HS-27A (cell line): ENCODE results near the gene HDGFL3.
"Not testable (repeated sequence)": the region's sequence is repeated elsewhere in the genome, so short reads cannot be mapped to it uniquely, and the experiment has no call there.

Experiments
- DNase-seq: peaks from one replicate; pipeline ENCODE4 v3.0.0-alpha.2; 2012; ENCODE audit warnings: low read depth, missing footprints

The HDGFL3 gene

DNA sequence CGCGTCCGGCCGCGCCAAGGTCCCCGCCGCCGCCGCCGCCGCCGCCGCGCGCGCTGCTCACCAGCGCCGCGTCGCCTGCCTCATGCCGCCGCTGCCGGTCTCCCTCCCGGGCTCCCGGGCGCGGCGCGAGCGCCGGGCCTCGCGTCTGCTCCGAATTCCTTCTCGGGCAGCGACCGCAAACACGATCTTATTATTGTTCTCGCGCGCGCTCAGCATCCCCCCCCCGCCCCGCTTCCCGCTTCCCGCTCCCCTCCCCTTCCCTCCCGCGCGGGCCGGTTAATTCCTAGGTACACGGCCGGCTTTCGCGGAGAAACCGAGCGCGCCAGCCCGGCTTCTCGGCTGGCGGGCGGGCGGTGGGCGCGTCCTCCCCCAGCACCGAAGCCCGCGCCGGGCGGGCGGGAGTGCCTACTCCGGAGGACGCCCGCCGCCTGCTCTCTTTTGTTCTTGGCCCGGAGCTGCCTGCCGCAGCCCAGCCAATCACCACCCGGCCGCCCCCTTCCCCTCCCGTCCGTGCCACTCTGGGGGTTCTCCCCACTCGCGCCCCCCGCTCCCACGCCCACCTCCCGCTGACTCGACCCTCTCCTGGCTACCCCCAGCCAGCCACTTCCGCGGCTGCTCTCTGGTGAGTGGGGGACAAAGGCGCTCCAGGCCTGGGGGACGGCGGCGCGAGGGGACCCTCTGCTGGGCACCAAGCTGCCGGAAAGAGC is at the start of gene HDGFL3:
Gene HDGFL3 (minus strand): TSS at position 164 of the 707 bp plus-strand sequence. CDS start 409 bp downstream, outside the sequence.
- DNase-seq: no peak

DNA sequence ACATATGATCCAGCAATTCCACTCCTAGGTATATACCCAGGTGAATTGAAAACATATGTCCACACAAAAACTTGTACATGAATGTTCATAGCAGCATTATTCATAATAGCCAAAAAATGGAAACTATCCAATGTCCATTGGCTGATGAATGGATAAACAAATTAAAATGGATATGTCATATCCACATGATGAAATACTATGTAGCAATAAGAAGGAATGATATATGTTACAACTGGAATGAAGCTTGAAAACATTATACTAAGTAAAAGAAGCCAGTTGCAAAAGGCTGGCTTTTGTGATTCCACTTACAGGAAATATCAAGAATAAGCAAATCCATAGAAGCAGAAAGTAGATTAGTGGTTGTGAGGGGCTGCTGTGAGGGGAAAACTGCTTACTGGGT is 43.2 kb upstream of the HDGFL3 start:
- DNase-seq: no peak

DNA sequence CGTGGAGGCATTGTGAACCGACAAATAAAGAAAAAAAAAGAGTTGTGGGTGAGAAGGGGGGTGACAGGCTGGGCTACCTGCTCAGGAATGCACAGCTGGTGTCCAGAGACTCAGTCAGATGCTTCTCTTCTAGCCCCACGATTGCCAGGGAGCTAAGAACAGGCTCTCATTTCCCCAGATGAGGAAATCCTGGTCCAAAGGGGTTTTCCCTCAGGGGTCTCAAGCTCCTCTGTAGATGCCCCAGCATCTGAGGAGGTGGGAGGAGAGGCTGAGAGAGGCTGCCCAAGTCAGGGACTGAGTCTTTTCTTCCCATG is 41.4 kb upstream of the HDGFL3 start:
- no peak for DNase-seq

DNA sequence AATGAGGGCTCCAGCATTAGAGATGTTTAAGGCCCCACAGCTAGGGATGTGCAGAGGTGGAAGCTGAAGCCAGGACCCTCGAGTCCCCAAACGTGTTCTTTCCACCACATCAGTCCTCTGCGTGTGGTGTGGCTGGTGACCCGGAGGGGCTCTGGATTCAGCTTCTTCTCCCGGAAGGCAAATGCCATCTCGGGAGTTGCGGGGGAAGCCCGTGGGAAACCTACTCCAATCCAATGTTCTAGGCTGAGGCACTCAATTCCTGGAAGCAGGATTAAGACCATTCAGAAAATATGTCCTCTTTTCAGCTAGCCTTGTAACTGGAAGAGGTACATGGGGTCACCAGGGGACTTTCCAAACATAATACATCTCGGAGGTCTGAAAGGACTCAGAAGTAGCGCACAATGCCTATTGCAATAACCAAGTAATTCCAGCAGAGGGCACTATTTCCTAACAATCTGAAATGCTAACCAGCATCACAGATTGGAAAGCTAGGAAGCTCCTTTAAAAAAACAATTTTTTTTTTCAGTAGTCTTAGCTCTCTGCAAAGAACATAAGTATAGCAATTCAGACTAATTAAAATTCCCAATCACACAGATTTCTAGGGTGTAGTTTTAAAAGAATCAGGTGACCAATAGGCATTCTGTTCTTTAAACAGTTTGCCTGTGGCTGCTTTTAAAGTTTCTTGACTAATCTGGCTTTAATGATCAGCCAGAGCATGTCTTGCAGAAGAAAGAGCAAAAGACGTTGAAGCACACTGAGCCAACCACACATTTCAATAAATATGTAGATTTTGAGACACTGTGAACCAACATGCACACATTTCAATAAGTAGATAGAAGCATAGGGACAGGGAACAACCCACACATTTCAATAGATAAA is 40.8 kb upstream of the HDGFL3 start:
- DNase-seq: peak; percentile 66

DNA sequence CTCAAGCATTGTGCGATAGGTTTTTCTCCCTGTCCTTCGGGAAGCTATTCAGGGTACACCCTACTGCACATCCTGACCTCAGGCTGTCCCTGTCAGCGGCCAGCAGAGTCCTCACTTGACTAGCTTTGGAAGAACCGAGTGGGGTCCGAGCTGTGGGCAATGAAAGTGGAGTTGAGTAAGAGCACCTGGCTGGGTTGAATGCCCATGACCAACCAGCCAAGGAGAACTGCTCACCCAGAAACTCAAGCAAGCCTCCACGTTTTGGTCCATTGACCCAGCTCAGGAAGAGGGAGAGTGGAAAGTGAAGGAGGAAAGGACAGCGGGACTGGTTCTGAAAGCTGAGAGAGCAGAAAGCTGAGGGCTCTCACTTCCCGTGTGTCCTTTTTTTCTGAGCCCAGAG is 36.0 kb upstream of the HDGFL3 start:
- DNase-seq: no peak

DNA sequence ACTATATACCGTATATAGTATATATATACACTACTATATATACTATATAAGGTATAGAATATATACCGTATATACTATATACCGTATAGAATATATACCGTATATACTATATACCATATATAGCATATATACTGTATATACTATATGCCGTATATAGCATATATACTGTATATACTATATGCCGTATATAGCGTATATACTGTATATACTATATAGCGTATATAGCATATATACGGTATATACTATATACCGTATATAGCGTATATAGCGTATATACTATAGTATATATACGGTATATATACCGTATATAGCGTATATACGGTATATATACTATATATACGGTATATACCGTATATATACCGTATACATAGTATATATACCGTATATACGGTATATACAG is 22.6 kb upstream of the HDGFL3 start:
- no peak for DNase-seq

DNA sequence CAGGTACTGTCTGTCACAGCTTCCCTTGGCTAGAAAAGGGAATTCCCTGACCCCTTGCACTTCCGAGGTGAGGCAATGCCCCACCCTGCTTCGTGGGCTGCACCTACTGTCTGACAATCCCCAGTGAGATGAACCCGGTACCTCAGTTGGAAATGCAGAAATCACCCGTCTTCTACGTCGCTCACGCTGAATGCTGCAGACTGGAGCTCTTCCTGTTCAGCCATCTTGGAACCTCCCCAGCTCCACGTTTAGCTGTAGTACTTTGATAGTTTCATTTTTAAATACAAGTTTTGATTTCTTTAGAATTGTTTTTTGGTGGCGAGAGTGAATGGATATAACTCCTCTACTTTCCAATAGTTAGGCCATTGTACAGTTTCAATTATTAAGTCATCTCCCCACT is 17.8 kb upstream of the HDGFL3 start:
- no peak for DNase-seq

DNA sequence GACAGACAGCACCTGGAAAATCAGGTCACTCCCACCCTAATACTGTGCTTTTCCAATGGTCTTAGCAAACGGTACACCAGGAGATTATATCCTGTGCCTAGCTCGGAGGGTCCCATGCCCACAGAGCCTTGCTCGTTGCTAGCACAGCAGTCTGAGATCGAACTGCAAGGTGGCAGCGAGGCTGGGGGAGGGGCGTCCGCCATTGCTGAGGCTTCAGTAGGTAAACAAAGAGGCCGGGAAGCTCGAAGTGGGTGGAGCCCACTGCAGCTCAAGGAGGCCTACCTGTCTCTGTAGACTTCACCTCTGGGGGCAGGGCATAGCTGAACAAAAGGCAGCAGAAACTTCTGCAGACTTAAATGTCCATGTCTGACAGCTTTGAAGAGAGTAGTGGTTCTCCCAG is 14.2 kb upstream of the HDGFL3 start:
- not testable (repeated sequence) for DNase-seq

DNA sequence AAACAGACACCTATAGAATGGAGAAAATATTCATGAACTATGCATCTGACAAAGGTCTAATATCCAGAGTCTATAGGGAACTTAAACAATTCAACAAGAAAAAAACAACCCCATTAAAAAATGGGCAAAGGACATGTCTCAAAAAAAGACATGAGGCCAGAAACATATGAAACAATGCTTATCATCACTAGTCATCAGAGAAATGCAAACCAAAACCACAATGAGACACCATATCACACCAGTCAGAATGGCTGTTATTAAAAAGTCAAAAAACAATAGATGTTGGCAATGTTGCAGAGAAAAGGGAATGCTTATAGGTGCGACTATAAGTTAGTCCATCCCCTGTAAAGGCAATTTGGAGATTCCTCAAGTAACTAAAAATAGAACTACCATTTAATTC is 11.4 kb upstream of the HDGFL3 start:
- DNase-seq: no peak

DNA sequence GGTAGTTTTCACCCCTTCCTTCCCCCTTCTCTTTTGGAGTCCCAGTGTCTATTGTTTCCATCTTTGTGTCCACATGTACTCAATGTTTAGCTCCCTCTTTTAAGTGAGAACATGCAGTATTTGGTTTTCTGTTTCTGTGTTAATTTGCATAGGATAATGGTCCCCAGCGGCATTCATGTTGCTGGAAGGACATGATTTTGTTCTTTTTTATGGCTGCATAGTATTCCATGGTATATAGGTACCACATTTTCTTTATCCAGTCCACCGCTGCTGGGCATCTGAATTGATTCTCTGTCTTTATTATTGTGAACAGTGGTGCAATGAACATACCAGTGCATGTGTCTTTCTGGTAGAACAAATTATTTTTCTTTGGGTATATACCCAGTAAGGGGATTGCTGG is 7.7 kb upstream of the HDGFL3 start:
- no peak for DNase-seq

DNA sequence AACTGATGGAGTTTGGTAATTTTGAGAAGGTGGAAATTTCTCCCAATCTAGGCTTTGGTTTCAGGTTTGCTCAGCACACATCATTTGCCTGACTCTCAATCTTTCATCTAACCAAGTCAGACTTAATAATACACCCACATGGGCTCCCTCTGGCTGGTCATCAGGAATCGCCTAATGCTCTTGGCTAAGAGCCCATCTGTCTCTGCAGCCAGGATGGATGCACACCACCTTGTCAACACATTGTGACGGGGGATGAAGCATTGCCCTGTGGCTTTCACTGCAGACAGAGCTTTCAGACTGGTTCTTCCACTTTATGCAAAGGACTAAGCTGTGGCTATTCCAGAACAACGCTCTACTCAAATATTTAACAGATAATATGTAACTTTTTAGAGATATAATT is 3.0 kb upstream of the HDGFL3 start:
- no peak for DNase-seq

DNA sequence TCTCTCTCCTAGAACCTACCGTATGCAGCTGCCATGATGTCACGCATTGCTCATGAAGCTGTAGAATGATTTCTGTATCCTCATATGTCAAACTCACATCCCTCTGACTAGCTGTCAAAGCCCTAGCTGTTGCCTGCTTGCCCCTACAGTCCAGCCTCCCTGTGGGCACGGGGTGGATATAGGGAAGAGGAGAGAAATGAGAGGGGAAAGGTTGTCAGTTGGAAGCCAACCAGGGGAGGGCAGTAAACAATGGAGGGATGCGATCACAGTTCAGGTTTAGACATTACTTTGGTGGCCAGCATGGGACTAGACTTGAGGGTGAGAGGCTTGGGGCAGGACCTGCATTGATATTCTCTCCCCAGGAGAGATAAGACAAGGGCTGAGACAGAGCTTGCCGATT is 1.7 kb upstream of the HDGFL3 start:
- DNase-seq: no peak

DNA sequence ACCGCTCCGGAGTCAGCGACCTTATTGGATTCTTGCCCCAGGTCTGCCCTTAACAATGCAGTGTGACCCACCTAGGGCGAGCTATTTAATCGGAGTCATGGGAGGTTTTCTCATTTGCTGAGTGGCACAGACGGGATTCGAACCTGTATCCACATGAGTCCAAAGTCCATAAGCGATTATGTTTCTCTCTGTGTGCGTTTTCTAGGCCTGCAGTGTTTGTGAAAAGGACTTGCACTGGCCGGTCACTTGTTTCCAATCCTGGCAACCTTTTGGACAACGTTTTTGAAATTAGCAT is 691 bp upstream of the HDGFL3 start:
- no peak for DNase-seq

DNA sequence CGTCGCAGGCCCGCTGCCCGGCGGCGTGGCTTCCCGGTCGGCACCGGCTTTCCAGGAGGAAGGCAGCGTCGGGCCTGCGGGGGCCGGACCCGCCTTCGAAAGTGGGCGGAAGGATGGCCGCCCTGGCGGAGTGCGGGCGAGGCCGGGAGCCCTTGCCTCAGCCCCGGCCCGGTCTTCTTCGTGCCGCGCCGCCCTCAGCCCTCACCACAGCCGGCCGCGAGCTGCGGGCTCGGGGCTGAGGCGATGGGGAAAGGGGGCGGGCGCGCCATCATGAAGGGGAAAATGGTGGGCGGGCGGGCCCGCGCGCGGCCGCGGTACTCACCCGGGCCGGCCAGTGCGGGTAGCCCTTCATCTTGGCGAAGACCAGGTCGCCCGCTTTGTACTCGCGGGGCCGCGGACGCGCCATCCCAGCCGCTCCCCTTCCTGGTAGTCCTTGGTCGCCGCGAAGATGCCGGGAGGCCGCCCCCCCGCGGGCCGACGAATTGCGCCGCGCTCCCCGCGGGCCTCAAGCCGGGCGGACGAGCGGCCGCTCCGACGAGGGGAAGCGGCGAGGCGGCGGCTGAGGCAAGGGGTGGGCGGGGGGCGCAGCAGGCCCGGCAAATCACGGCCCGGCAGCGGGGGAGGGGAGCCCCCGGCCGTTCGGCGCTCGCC is 489 bp downstream of the HDGFL3 start:
- DNase-seq: no peak

DNA sequence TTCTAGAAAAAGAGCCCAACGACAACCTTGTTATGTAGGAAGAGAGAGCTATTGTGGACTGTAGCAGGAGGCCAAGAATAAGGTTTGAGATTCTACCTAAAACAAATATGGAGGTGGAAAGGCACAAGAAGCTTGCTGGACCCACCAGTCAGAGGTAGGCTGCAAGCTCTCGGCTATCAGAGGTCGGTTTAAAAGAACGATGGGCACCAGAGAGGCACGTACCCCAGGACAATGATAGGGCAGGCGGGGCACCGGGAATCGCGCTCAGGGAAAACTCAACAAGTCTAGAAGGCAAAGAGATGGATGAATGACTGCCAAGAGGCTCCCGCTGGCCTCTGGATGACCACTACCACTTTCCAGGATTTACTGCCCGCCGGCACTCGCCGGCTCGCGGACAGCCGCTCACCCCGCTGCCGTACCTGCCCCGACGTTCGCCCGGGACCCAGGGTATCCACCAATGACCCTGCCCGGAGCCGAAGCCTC is 1.1 kb downstream of the HDGFL3 start:
- DNase-seq: no peak

DNA sequence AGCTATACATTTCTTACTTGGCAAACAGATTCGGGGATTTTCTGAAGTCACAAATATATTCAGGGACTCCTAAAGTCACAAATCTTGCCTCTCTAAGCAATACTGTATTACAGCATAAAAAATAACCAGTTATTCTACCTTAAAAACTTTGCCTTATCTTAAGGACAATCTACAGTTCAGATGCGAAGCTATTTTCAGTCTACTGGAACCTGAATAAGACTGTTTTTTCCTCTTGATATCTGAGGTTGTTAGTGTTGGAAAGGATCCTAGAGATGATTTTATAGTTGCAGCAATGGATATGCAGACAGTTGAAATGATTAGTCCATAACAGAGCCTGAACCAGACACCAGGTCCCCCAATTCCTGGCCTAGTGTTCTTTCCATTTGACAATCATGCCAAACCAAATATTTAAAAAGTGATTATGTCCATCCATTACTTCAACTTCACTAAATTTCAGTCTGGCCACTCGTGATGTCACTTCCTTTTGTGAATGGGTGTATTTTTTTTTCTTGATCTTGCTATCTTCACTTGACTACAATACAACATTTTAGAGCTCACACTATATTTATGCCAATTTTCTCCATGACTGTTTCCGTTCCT is 1.8 kb downstream of the HDGFL3 start:
- no peak for DNase-seq

DNA sequence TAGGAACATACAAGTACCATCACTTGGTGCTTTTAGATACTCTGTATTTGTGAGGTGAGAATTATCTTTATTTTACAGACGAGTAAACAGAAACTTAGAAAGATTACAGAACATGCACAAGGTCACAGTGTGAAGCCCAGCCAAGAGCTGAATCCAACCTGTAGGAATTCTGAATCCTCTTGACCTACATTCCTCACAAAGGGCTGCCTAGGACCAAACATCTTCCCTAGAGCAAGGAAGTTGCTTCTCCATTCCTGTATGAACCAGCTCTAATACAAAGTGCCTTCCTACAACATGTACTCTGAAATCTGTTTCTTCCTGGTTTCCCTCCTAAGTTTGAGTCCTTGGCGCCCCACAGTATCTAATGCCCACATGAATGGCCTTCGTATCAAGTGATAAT is 2.9 kb downstream of the HDGFL3 start:
- no peak for DNase-seq

DNA sequence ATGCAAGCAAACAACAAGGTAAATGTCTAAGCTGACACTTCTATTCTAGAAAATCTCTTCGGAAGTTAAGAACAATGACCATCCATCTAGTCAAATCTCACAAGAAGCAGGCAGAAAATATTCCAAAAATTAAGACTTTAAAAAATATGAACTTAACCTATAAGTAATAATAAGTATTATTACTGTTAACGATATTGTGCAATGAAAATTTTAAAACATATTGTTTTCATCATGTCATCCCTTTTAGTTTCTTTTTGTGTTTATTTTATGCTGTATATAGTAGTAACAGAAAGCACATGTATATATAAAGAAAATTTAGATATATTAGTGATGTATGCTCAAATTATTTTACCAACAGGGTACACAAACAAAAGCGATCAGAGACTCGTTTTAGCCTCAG is 4.1 kb downstream of the HDGFL3 start:
- no peak for DNase-seq

DNA sequence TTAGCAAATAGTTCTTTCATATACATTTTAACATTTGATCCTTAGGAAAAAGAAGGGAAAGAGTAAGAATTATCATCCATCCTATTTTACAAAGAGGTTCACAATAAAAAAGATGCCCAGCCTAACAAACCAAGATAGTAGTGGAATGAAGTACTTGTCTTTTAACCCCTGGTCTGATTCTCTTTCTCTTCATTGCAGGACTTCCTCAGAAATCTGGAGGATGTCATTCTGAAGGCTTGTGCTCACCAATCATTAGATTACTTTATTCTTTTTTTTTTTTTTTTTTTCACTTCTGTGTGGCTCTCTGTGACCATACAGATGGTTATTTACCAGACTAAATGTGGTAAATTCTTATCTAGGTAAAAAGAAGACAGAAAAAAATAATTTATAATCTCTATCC is 7.0 kb downstream of the HDGFL3 start:
- no peak for DNase-seq

DNA sequence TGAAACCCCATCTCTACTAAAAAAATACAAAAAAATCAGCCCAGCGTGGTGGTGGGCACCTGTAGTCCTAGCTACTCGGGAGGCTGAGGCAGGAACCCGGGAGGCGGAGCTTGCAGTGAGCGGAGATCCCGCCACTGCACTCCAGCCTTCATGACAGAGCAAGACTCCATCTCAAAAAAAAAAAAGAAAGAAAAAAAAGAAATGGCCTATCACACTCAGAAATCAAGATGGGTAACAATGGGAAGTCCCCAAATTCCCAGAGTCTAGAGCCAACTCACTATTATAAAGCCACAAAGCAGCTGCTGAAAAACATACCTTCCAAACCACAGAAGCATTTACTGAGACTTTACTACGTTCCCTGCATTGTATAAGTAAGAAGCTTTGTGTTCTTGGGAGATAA is 7.5 kb downstream of the HDGFL3 start:
- DNase-seq: no peak

DNA sequence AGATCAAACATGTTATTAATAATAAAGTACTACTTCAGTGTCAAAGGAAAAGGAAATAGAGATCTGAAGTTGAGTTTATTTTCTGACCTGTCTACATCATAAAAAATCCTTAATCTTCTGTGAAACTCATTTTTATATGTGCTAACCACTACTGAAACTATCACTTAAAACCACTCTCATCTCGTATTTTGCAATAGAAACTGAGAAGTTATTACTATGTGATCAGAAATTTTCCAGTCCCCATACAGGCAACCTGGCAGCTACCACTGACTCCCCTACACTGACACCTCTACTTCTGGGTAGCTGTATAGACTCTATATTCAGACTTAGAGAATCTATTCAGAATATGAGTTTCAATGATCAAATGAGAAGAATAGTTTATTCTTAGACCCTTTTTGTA is 8.3 kb downstream of the HDGFL3 start:
- DNase-seq: no peak

DNA sequence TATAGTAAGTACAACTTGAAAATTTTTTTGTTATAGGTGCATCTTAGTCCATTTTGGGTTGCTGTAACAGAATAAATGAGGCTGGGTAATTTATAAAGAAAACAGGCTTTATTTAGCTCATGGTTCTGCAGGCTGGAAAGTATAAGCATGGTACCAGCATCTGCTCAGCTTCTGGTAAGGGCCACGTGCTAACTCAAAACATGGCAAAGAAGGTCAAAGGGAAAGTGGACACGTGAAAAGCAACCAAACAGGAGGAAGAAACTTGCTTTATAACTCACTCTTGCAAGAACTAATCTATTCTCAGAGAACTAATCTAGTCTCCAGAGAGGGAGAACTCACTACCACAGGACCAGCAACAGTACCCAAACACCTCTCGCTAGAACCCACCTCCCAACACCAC is 9.1 kb downstream of the HDGFL3 start:
- DNase-seq: no peak

DNA sequence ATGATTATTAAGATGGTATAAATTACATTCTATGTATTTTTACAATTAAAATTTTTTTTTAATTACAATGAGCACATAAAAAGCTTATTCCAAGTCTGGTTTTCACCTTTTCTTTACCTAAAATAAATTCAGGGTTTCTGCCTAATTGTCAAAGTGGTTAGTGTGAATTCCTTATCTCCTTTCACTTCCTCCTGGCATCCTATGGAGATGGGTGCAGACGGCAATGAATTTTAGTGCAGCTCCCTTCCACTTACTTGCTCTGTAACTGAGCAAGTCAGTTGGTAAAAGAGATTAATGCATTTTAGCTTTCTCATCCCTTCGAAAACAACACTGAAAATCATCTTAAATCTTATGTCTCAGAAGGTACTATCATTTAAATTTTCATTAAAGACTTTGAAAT is 13.1 kb downstream of the HDGFL3 start:
- no peak for DNase-seq
